Measurements from ENCODE around the gene PKD2L2. TPM values are rescaled to one million over a fixed set of nuclear protein-coding genes. Genes with fewer than 3 reads are reported as not detected.

Gene PKD2L2
- polyA plus RNA-seq, 3 donors = 0.08 TPM; not detected in 2

DNA sequence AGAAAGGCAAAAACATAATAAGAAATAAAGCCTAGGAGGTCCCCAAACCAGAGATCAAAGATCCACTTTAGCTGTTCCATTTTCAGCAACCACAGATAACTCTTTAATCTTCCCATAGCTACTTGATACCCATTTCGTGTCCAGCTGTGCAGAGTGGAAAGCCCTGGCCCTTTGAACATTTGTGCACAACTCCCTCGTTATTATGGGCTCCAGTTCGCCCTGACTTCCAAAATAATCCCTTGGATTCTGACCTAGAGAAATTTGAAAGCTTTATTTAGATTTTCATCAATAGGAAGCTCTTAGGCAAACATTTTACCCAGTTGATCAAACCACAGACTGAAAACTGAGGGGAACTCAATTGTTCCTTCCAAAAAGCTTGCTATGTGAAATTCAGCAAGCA, 16.8 kb upstream of the PKD2L2 start:
- Mint-ChIP-seq H3K36me3 (no peaks in the 10 kb centered on the region), H3K4me1 (no peaks in the 10 kb centered on the region), H3K27ac (no peak overlapping the region), H3K4me3 (no peak overlapping the region), H3K9me3 (no peaks in the 10 kb centered on the region), H3K27me3 (ENCODE audit: low read depth in 3 of 3) (peaks cover 0 to 2% (median 0%) of the 10 kb centered on the region in 3 donors)
- intact Hi-C loops (cut with micrococcal nuclease) = no loop called here
- Histone ChIP-seq H2AFZ (ENCODE audit: insufficient read depth, low read depth, low read length, poor library complexity, severe bottlenecking) (no peak overlapping the region), H3K27ac (ENCODE audit: low read depth in 1 of 2, low read length in 2 of 2) (no peak overlapping the region), H3K4me3 (replicated peaks in 1 of 3; ENCODE audit: low read depth in 2 of 3, low read length in 3 of 3) (no peak overlapping the region), H3K27me3 (ENCODE audit: control insufficient read depth in 2 of 2, insufficient read depth in 2 of 2, low read length in 2 of 2) (no peaks in the 10 kb centered on the region), H3K4me2 (replicated peaks; ENCODE audit: extremely low read depth, low read length, poor library complexity, severe bottlenecking) (no peak overlapping the region), H3K9ac (ENCODE audit: insufficient read depth, low read length, poor library complexity, severe bottlenecking) (no peak overlapping the region), H3K36me3 (replicated peaks in 1 of 2; ENCODE audit: control insufficient read depth in 1 of 2, insufficient read depth in 2 of 2, low read length in 2 of 2) (no peaks in the 10 kb centered on the region), H4K20me1 (ENCODE audit: insufficient read depth, low read length) (no peaks in the 10 kb centered on the region), H3K79me2 (ENCODE audit: insufficient read depth, low read length) (no peaks in the 10 kb centered on the region), H3K4me1 (ENCODE audit: control insufficient read depth in 1 of 2, insufficient read depth in 2 of 2, low read length in 2 of 2) (no peaks in the 10 kb centered on the region), H3K9me3 (replicated peaks in 1 of 2; ENCODE audit: control insufficient read depth in 1 of 2, insufficient read depth in 1 of 2, low read length in 2 of 2) (no peaks in the 10 kb centered on the region)
- WGBS (ENCODE audit: insufficient coverage) = 100% methylated on average over 3 of the region's 3 CpGs
- no peak for DNase-seq
- TF ChIP-seq, protein P1, sequence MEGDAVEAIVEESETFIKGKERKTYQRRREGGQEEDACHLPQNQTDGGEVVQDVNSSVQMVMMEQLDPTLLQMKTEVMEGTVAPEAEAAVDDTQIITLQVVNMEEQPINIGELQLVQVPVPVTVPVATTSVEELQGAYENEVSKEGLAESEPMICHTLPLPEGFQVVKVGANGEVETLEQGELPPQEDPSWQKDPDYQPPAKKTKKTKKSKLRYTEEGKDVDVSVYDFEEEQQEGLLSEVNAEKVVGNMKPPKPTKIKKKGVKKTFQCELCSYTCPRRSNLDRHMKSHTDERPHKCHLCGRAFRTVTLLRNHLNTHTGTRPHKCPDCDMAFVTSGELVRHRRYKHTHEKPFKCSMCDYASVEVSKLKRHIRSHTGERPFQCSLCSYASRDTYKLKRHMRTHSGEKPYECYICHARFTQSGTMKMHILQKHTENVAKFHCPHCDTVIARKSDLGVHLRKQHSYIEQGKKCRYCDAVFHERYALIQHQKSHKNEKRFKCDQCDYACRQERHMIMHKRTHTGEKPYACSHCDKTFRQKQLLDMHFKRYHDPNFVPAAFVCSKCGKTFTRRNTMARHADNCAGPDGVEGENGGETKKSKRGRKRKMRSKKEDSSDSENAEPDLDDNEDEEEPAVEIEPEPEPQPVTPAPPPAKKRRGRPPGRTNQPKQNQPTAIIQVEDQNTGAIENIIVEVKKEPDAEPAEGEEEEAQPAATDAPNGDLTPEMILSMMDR (IDR thresholded peaks at IDR 0.05) = no peak

DNA sequence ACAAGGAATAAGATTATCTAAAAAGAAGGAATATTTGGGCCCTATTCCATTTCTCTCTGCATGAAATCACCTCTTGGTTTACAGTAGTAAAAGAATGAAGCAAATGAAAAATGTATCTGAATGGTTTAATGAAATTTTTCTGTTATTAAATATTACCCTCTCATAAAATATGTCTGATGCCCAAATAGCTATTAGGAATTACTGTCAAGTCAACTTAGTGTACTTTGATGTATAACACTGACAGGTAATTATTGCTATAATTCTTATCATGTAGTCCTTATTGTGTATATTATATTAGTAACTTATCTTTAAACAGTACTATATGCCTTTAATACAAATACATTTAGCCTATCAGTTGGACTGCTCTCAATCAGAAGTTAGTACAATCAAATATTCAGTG, 13.2 kb upstream of the PKD2L2 start:
- H3K27ac Mint-ChIP-seq = no peak overlapping the region

More for the DNA sequence above, 13.2 kb upstream of the PKD2L2 start:
- intact Hi-C loops (cut with micrococcal nuclease) = no loop called here
- Histone ChIP-seq H4K20me1 (ENCODE audit: insufficient read depth, low read length) (no peaks in the 10 kb centered on the region), H3K4me2 (replicated peaks; ENCODE audit: extremely low read depth, low read length, poor library complexity, severe bottlenecking) (no peak overlapping the region), H3K4me1 (ENCODE audit: control insufficient read depth in 1 of 2, insufficient read depth in 2 of 2, low read length in 2 of 2) (no peaks in the 10 kb centered on the region), H3K36me3 (replicated peaks in 1 of 2; ENCODE audit: control insufficient read depth in 1 of 2, insufficient read depth in 2 of 2, low read length in 2 of 2) (no peaks in the 10 kb centered on the region), H3K27me3 (ENCODE audit: control insufficient read depth in 2 of 2, insufficient read depth in 2 of 2, low read length in 2 of 2) (no peaks in the 10 kb centered on the region), H3K4me3 (replicated peaks in 1 of 3; ENCODE audit: low read depth in 2 of 3, low read length in 3 of 3) (no peak overlapping the region), H3K79me2 (ENCODE audit: insufficient read depth, low read length) (no peaks in the 10 kb centered on the region), H2AFZ (ENCODE audit: insufficient read depth, low read depth, low read length, poor library complexity, severe bottlenecking) (no peak overlapping the region), H3K9ac (ENCODE audit: insufficient read depth, low read length, poor library complexity, severe bottlenecking) (no peak overlapping the region), H3K27ac (ENCODE audit: low read depth in 1 of 2, low read length in 2 of 2) (no peak overlapping the region), H3K9me3 (replicated peaks in 1 of 2; ENCODE audit: control insufficient read depth in 1 of 2, insufficient read depth in 1 of 2, low read length in 2 of 2) (no peaks in the 10 kb centered on the region)
- no peak for DNase-seq
- peaks cover 0 to 2% (median 0%) of the 10 kb centered on the region in 7 donors for H3K9me3 Mint-ChIP-seq
- H3K4me3 Mint-ChIP-seq = no peak overlapping the region
- TF ChIP-seq, protein P1 (IDR thresholded peaks at IDR 0.05) = no peak
- peaks cover 3% of the 10 kb centered on the region for H3K4me1 Mint-ChIP-seq
- H3K36me3 Mint-ChIP-seq = no peaks in the 10 kb centered on the region
- H3K27me3 Mint-ChIP-seq (ENCODE audit: low read depth in 3 of 3) = no peaks in the 10 kb centered on the region

Measured in CD14-positive monocyte (primary cell).